IPS DF 19.7 (cell line): Measurements from ENCODE around the gene MPI.
"Not testable (repeated sequence)": the region's sequence is repeated elsewhere in the genome, so short reads cannot be mapped to it uniquely, and the experiment has no call there.

Experiments
- DNase-seq: peaks from one replicate; pipeline ENCODE4 v3.0.0-alpha.2; 2013; ENCODE audit warnings: low read depth, low spot score

The MPI gene

DNA sequence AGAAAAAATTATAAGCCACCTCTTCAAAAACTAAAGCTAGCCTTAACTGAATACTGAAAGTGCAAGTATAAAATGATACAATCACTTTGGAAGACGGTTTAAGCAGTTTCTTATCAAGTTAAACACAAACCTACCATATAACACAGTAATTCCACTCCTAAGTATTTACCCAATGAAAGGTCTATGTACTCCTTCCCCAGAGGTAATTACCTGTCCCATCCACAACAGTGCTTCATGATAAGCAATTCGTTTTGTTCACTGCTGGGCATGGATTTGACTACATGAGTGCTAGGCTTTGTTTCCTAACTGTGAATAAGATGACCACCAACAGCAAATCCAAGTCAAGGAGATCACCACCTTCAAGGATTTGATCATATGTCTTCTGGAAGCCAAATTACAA, 43.7 kb downstream of the MPI start:
- DNase-seq: no peak

DNA sequence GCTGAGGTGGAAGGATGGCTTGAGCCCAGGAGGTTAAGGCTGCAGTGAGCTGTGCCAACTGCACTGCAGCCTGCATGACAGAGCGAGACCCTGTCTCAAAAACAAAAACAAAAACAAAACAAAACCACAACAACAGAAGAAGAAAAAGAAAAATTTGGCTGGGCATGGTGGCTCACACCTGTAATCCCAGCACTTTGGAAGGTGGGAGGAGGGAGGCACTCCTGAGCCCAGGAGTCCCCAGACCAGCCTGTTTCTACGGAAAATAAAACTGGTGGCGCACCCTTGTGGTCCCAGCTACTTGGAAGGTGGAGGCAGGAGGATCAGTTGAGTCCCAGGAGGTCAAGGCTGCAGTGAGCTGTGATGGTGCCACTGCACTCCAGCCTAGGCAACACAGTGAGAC, 45.4 kb downstream of the MPI start:
- not testable (repeated sequence) for DNase-seq

GRCh38 chr15:74937272-74937589, 47.4 kb downstream of the MPI start:
- DNase-seq: no peak

GRCh38 chr15:74937590-74938371, 47.9 kb downstream of the MPI start, which contains the start of gene COX5A:
TSS of gene COX5A (minus strand) at chr15:74938073. CDS start at chr15:74938014, 59 bp downstream.
- no peak for DNase-seq

GRCh38 chr15:74950078-74950908, 60.5 kb downstream of the MPI start:
- peak; percentile 77 for DNase-seq

DNA sequence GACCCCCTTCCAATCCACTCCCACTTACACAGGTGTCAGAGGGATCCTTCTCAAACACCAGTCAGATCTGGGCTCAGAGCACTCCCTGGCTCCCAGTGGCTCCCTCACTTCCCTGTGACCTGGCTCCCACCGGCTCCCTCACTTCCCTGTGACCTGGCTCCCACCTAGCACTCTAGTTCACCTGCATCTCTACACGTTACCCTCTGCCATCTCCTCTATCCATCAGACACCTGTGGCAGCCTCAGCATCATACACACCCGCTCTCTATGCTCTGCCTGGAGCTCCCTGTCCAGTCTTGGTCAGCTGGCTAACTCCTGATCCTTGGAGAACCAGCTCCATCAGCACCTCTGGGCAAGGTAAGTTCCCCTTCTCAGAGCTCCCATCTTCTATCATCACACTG, 61.2 kb downstream of the MPI start:
- no peak for DNase-seq
